ENCODE results near the gene CDH23.
"Not testable (repeated sequence)": the region's sequence is repeated elsewhere in the genome, so short reads cannot be mapped to it uniquely, and the experiment has no call there.

CDH23 gene

GRCh38 chr10:71396711-71397295 is at the start of gene CDH23:
Gene CDH23, plus strand, starts transcription at chr10:71396920. Its CDS starts 42,912 bp downstream, at chr10:71439832.
- no peak for DNase-seq

- no peak for DNase-seq
These were observed 48.9 kb upstream of the CDH23 start for GRCh38 chr10:71347587-71348395.

GRCh38 chr10:71348850-71349249 is 47.9 kb upstream of the CDH23 start:
- no peak for DNase-seq

GRCh38 chr10:71349406-71349805 is 47.3 kb upstream of the CDH23 start:
- DNase-seq: no peak

- no peak for DNase-seq
These were observed 45.6 kb upstream of the CDH23 start for GRCh38 chr10:71351087-71351486.

GRCh38 chr10:71351628-71352319 is 44.9 kb upstream of the CDH23 start:
- no peak for DNase-seq

- DNase-seq: no peak
These were observed 43.1 kb upstream of the CDH23 start for GRCh38 chr10:71353639-71354038.

- no peak for DNase-seq
These were observed 41.9 kb upstream of the CDH23 start for GRCh38 chr10:71354776-71355175.

- no peak for DNase-seq
These were observed 40.8 kb upstream of the CDH23 start for GRCh38 chr10:71355886-71356285.

- DNase-seq: no peak
These were observed 38.9 kb upstream of the CDH23 start for GRCh38 chr10:71357792-71358265.

- DNase-seq: no peak
These were observed 38.4 kb upstream of the CDH23 start for GRCh38 chr10:71358277-71358676.

- DNase-seq: not testable (repeated sequence)
These were observed 37.8 kb upstream of the CDH23 start for GRCh38 chr10:71358906-71359305.

- DNase-seq: peak; percentile 18 to 73
These were observed 37.2 kb upstream of the CDH23 start for GRCh38 chr10:71359364-71360046.

- DNase-seq: no peak
These were observed 36.0 kb upstream of the CDH23 start for GRCh38 chr10:71360735-71361134.

GRCh38 chr10:71361581-71361980 is 35.1 kb upstream of the CDH23 start:
- DNase-seq: no peak

- no peak for DNase-seq
These were observed 34.6 kb upstream of the CDH23 start for GRCh38 chr10:71362141-71362540.

GRCh38 chr10:71363936-71364335 is 32.8 kb upstream of the CDH23 start:
- DNase-seq: no peak

GRCh38 chr10:71365366-71365765 is 31.4 kb upstream of the CDH23 start:
- DNase-seq: no peak

- no peak for DNase-seq
These were observed 30.0 kb upstream of the CDH23 start for GRCh38 chr10:71366690-71367089.

GRCh38 chr10:71367271-71367670 is 29.4 kb upstream of the CDH23 start:
- DNase-seq: peak in 1 of 2 donors; percentile 20

GRCh38 chr10:71368176-71368575 is 28.5 kb upstream of the CDH23 start:
- no peak for DNase-seq

- DNase-seq: no peak
These were observed 28.1 kb upstream of the CDH23 start for GRCh38 chr10:71368643-71369042.

- DNase-seq: no peak
These were observed 27.1 kb upstream of the CDH23 start for GRCh38 chr10:71369602-71370001.

Measured in bone marrow (tissue), 2 donors.